H9 (cell line): Measurements from ENCODE around the gene COL23A1. TPM values are rescaled to one million over a fixed set of nuclear protein-coding genes. Genes with fewer than 3 reads are reported as not detected.

Experiments used
- DNase-seq: peaks from one replicate; pipeline ENCODE4 v3.0.0-alpha.2; 2017
- H2AFZ ChIP-seq: one replicate; pipeline ENCODE4 v1.6.1; 2013; ENCODE audit warnings: mild to moderate bottlenecking, low read length, control low read depth, moderate library complexity
- H2AK5ac ChIP-seq: 2 replicates; pipeline ENCODE4 v1.6.1; 2013; ENCODE audit warnings: low read length, control low read depth, mixed read lengths; ENCODE audit not compliant: insufficient read length
- H2BK120ac ChIP-seq: one replicate; pipeline ENCODE4 v1.6.1; 2013; ENCODE audit warnings: low read depth, mild to moderate bottlenecking, low read length, control low read depth, inconsistent platforms; ENCODE audit not compliant: poor library complexity, severe bottlenecking
- H2BK12ac ChIP-seq: 2 replicates; pipeline ENCODE4 v1.6.1; 2013; ENCODE audit warnings: low read length, control low read depth, mixed read lengths, low read depth; ENCODE audit not compliant: insufficient read length
- H2BK15ac ChIP-seq: 2 replicates; pipeline ENCODE4 v1.6.1; 2013; ENCODE audit warnings: low read depth, low read length, control low read depth
- H2BK20ac ChIP-seq: one replicate; pipeline ENCODE4 v1.6.1; 2013; ENCODE audit warnings: low read depth, mild to moderate bottlenecking, low read length, control low read depth, inconsistent platforms; ENCODE audit not compliant: poor library complexity, severe bottlenecking
- H2BK5ac ChIP-seq: 2 replicates; pipeline ENCODE4 v1.6.1; 2013; ENCODE audit warnings: low read length, control low read depth, mixed read lengths; ENCODE audit not compliant: insufficient read length
- H3K14ac ChIP-seq: 2 replicates; pipeline ENCODE4 v1.6.1; 2013; ENCODE audit warnings: low read length, control low read depth; ENCODE audit not compliant: insufficient read depth
- H3K18ac ChIP-seq: 2 replicates; pipeline ENCODE4 v1.6.1; 2013; ENCODE audit warnings: low read depth, mild to moderate bottlenecking, mixed read lengths, low read length, control low read depth; ENCODE audit not compliant: insufficient read length
- H3K23ac ChIP-seq: 2 replicates; pipeline ENCODE4 v1.6.1; 2013; ENCODE audit warnings: low read length, control low read depth, mixed read lengths, low read depth; ENCODE audit not compliant: insufficient read length
- H3K23me2 ChIP-seq: 2 replicates; pipeline ENCODE4 v1.6.1; 2013; ENCODE audit warnings: low read depth, mild to moderate bottlenecking, mixed read lengths, low read length, control low read depth; ENCODE audit not compliant: insufficient read length, poor library complexity, severe bottlenecking
- H3K27ac ChIP-seq: 2 replicates; pipeline ENCODE4 v1.5.1; 2013; ENCODE audit warnings: low read length, control low read depth, mixed read lengths, low read depth; ENCODE audit not compliant: insufficient read length
- H3K27me3 ChIP-seq: 2 replicates; pipeline ENCODE4 v1.6.1; 2013; ENCODE audit warnings: low read length, control low read depth, inconsistent platforms; ENCODE audit not compliant: insufficient read depth
- H3K4ac ChIP-seq: 2 replicates; pipeline ENCODE4 v1.6.1; 2013; ENCODE audit warnings: low read depth, mild to moderate bottlenecking, control low read depth, inconsistent platforms, low read length, moderate library complexity
- H3K4me1 ChIP-seq: 2 replicates; pipeline ENCODE4 v1.6.1; 2013; ENCODE audit warnings: low read length, control low read depth, inconsistent platforms; ENCODE audit not compliant: insufficient read depth
- H3K4me2 ChIP-seq: 2 replicates; pipeline ENCODE4 v1.6.1; 2013; ENCODE audit warnings: low read length, control low read depth, mixed read lengths; ENCODE audit not compliant: insufficient read length, insufficient read depth
- H3K56ac ChIP-seq: 2 replicates; pipeline ENCODE4 v1.6.1; 2013; ENCODE audit warnings: low read depth, mild to moderate bottlenecking, mixed read lengths, low read length, control low read depth; ENCODE audit not compliant: insufficient read length
- H3K79me1 ChIP-seq: 2 replicates; pipeline ENCODE4 v1.6.1; 2013; ENCODE audit warnings: low read depth, mild to moderate bottlenecking, moderate library complexity, low read length, control low read depth, inconsistent platforms; ENCODE audit not compliant: insufficient read depth, poor library complexity, severe bottlenecking
- H3K79me2 ChIP-seq: 2 replicates; pipeline ENCODE4 v1.6.1; 2013; ENCODE audit warnings: low read length, control low read depth, inconsistent platforms; ENCODE audit not compliant: insufficient read depth
- H3K9ac ChIP-seq: 2 replicates; pipeline ENCODE4 v1.6.1; 2013; ENCODE audit warnings: low read length, control low read depth, mixed read lengths; ENCODE audit not compliant: insufficient read length; ENCODE audit errors: extremely low read depth
- H3K9me3 ChIP-seq: one replicate; pipeline ENCODE4 v1.6.1; 2013; ENCODE audit warnings: low read depth, low read length, inconsistent platforms; ENCODE audit not compliant: control insufficient read depth
- H3T11ph ChIP-seq: one replicate; pipeline ENCODE4 v1.6.1; 2013; ENCODE audit warnings: mild to moderate bottlenecking, low read length, control low read depth, inconsistent platforms
- H4K20me1 ChIP-seq: one replicate; pipeline ENCODE4 v1.6.1; 2013; ENCODE audit not compliant: control insufficient read depth, insufficient read length, insufficient read depth
- H4K5ac ChIP-seq: 2 replicates; pipeline ENCODE4 v1.6.1; 2013; ENCODE audit warnings: low read depth, mild to moderate bottlenecking, mixed read lengths, low read length, control low read depth; ENCODE audit not compliant: insufficient read length
- H4K8ac ChIP-seq: replicated peaks from 2 replicates; pipeline ENCODE4 v1.6.1; 2013; ENCODE audit warnings: low read length, control low read depth, mixed read lengths, low read depth; ENCODE audit not compliant: insufficient read length
- H4K91ac ChIP-seq: 2 replicates; pipeline ENCODE4 v1.6.1; 2013; ENCODE audit warnings: low read depth, mild to moderate bottlenecking, moderate library complexity, mixed read lengths, low read length, control low read depth; ENCODE audit not compliant: insufficient read length
- H3K27ac Mint-ChIP-seq, 3 experiments: 2 replicates in 2 of 3; 3 replicates in 1 of 3; pipeline ENCODE4 v1.8.0; 2020 to 2021; ENCODE audit warnings: mixed read lengths in 3 of 3, mild to moderate bottlenecking in 1 of 3, moderate library complexity in 1 of 3
- H3K27me3 Mint-ChIP-seq: 2 replicates; pipeline ENCODE4 v1.8.0; 2021; ENCODE audit warnings: low read depth, mild to moderate bottlenecking, moderate library complexity, mixed read lengths
- H3K36me3 Mint-ChIP-seq, 3 experiments: 2 replicates in 2 of 3; 3 replicates in 1 of 3; pipeline ENCODE4 v1.8.0; 2020 to 2021; ENCODE audit warnings: low read depth in 3 of 3, mixed read lengths in 3 of 3; ENCODE audit not compliant: insufficient read depth in 1 of 3
- H3K4me1 Mint-ChIP-seq, 2 experiments: 2 replicates each; pipeline ENCODE4 v1.8.0; 2020; ENCODE audit warnings: mixed read lengths in 2 of 2
- H3K4me3 Mint-ChIP-seq, 2 experiments: 2 replicates in 1 of 2; 3 replicates in 1 of 2; pipeline ENCODE4 v1.8.0; 2020 to 2021; ENCODE audit warnings: mild to moderate bottlenecking in 2 of 2, mixed read lengths in 2 of 2, moderate library complexity in 1 of 2
- H3K9me3 Mint-ChIP-seq, 2 experiments: 2 replicates in 1 of 2; 3 replicates in 1 of 2; pipeline ENCODE4 v1.8.0; 2020; ENCODE audit warnings: mild to moderate bottlenecking in 2 of 2, mixed read lengths in 2 of 2, moderate library complexity in 1 of 2
- CTCF ChIP-seq: fragments of 200-600 bp; sonication (generic); conservative IDR thresholded peaks from 3 replicates; pipeline ENCODE4 v1.8.0; 2021; ENCODE audit warnings: antibody characterized with exemption, mild to moderate bottlenecking
- WGBS: extraction: QIAGEN DNeasy Blood & Tissue Kit; methylation state at CpG from one replicate; pipeline ENCODE4 v1.1.7; 2013; ENCODE audit warnings: missing lambda C conversion rate, low lambda C conversion rate, mixed read lengths; ENCODE audit not compliant: insufficient read length; ENCODE audit errors: extremely low coverage; 5-methylcytosine and 5-hydroxymethylcytosine counted together
- total RNA-seq: library from RNA; stranded (reverse); gene quantifications from 2 replicates; pipeline ENCODE4 v1.2.1, GENCODE V29; 2021

The COL23A1 gene
- total RNA-seq, 1 experiment from 2014 or later: 2.6 TPM

DNA sequence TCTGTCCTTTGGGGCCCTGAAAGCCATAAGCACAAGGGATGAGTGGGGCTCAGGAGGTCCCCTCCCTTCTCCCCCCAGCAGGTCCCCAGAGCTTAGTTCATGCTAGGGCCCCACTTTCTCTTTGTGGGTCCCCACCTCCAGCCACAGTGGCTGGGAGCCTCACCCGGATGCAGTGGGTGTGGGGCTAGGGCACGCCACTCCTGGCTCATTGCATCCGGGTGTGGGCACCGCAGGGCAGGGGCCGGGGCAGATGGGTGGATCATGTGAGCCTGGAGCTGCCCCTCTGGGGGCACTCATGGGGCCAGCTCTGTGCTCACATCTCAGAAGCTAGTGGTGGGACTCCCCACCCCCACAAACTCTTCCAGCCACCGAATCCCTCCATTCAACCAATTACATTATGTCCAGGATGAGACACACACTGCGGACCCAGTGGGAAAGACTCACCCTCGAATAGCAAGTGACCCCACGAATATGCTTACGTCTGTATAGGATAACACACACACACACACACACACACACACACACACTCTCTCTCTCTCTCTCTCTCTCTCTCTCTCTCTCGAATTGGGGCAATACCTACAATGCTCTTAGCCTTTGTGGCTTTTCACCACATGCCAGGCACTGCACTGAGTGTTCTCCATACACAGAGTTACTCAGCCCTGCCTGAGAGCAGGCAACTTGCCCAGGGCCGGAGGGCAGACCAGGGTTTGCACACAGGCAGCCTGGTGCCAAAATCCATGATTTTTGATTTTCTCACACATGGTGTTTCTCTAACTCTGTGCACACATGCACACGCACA, 340.8 kb downstream of the COL23A1 start:
- Histone ChIP-seq H2BK12ac (no peak overlapping the region), H4K91ac (no peak overlapping the region), H4K8ac (no peak overlapping the region), H3K27ac (no peak overlapping the region), H2AFZ (no peak overlapping the region), H4K5ac (no peak overlapping the region), H2BK15ac (no peak overlapping the region), H3K14ac (no peak overlapping the region), H3K9me3 (no peaks in the 10 kb centered on the region), H3K23me2 (no peaks in the 10 kb centered on the region), H3K23ac (no peak overlapping the region), H2BK5ac (no peak overlapping the region), H3T11ph (no peak overlapping the region), H3K18ac (no peak overlapping the region), H3K79me2 (no peaks in the 10 kb centered on the region), H3K79me1 (no peaks in the 10 kb centered on the region), H3K4ac (no peak overlapping the region), H2AK5ac (no peak overlapping the region), H2BK20ac (no peak overlapping the region), H3K4me2 (no peak overlapping the region), H3K9ac (no peak overlapping the region), H3K4me1 (no peaks in the 10 kb centered on the region), H3K27me3 (no peaks in the 10 kb centered on the region), H2BK120ac (no peak overlapping the region), H4K20me1 (no peaks in the 10 kb centered on the region), H3K56ac (no peak overlapping the region)
- no peak for DNase-seq
- no CpG with 5 or more reads among the region's 13 CpGs for WGBS
- Mint-ChIP-seq H3K27ac (peak overlapping the region in 1 of 3 experiments; percentile 28; a peak in 1 of 7 replicates), H3K9me3 (no peaks in the 10 kb centered on the region), H3K4me1 (peaks cover 3% of the 10 kb centered on the region in 2 experiments), H3K27me3 (peaks cover 12% of the 10 kb centered on the region), H3K4me3 (no peak overlapping the region), H3K36me3 (no peaks in the 10 kb centered on the region)
- no peak for TF ChIP-seq CTCF
